ENCODE measurements around the gene PPFIA3.
A peak's percentile ranks its signal among the peaks of the same experiment; 100 is the strongest.

- TF ChIP-seq POLR2A (IDR thresholded peaks at IDR 0.05) (no peak), CTCF (IDR thresholded peaks at IDR 0.05 in 4 of 5, conservative IDR thresholded peaks at IDR 0.05 in 1 of 5) (peak in 3 of 5 experiments; percentile 12 to 34 (median 19))
Measured at GRCh38 chr19:49127674-49128544, 8.6 kb downstream of the PPFIA3 start.

Data from gastrocnemius medialis (tissue), 4 donors.